HG03196 (cell line): ENCODE results near the gene PAH.

Experiments
- ATAC-seq: cut with Tn5 transposase; IDR thresholded peaks from one replicate; pipeline ENCODE4 v1.9.1; 2021; ENCODE audit not compliant: unreplicated experiment

PAH gene

GRCh38 chr12:102950950-102951619 lies 34.0 kb upstream of the PAH start:
- no peak for ATAC-seq

- ATAC-seq, result no peak
Measured at GRCh38 chr12:102950107-102950949, 33.3 kb upstream of the PAH start.

GRCh38 chr12:102948941-102949352 lies 31.9 kb upstream of the PAH start:
- ATAC-seq, result no peak

- ATAC-seq, result no peak
Measured at GRCh38 chr12:102946042-102946441, 29.0 kb upstream of the PAH start.

GRCh38 chr12:102939670-102940222 lies 22.7 kb upstream of the PAH start:
- no peak for ATAC-seq

GRCh38 chr12:102939059-102939458 lies 22.0 kb upstream of the PAH start:
- ATAC-seq, result no peak

- no peak for ATAC-seq
Measured at GRCh38 chr12:102933168-102933567, 16.1 kb upstream of the PAH start.

- ATAC-seq, result no peak
Measured at GRCh38 chr12:102927220-102927619, 10.2 kb upstream of the PAH start.

- no peak for ATAC-seq
Measured at GRCh38 chr12:102921240-102921639, 4.2 kb upstream of the PAH start.

- no peak for ATAC-seq
Measured at GRCh38 chr12:102920271-102920670, 3.2 kb upstream of the PAH start.

- no peak for ATAC-seq
Measured at GRCh38 chr12:102918840-102919239, 1.8 kb upstream of the PAH start.

- no peak for ATAC-seq
Measured at GRCh38 chr12:102916252-102917025, 605 bp downstream of the PAH start.

GRCh38 chr12:102913453-102914226 lies 3.4 kb downstream of the PAH start:
- no peak for ATAC-seq

GRCh38 chr12:102912258-102912657 lies 4.8 kb downstream of the PAH start:
- no peak for ATAC-seq

GRCh38 chr12:102911320-102911719 lies 5.7 kb downstream of the PAH start:
- ATAC-seq, result no peak

GRCh38 chr12:102910792-102911191 lies 6.3 kb downstream of the PAH start:
- ATAC-seq, result no peak

GRCh38 chr12:102910137-102910536 lies 6.9 kb downstream of the PAH start:
- no peak for ATAC-seq

- no peak for ATAC-seq
Measured at GRCh38 chr12:102907918-102908317, 9.1 kb downstream of the PAH start.

GRCh38 chr12:102905229-102905628 lies 11.8 kb downstream of the PAH start:
- ATAC-seq, result no peak

- no peak for ATAC-seq
Measured at GRCh38 chr12:102903337-102904007, 13.6 kb downstream of the PAH start.
